ENCODE data around the gene RNU6-1.

DNA sequence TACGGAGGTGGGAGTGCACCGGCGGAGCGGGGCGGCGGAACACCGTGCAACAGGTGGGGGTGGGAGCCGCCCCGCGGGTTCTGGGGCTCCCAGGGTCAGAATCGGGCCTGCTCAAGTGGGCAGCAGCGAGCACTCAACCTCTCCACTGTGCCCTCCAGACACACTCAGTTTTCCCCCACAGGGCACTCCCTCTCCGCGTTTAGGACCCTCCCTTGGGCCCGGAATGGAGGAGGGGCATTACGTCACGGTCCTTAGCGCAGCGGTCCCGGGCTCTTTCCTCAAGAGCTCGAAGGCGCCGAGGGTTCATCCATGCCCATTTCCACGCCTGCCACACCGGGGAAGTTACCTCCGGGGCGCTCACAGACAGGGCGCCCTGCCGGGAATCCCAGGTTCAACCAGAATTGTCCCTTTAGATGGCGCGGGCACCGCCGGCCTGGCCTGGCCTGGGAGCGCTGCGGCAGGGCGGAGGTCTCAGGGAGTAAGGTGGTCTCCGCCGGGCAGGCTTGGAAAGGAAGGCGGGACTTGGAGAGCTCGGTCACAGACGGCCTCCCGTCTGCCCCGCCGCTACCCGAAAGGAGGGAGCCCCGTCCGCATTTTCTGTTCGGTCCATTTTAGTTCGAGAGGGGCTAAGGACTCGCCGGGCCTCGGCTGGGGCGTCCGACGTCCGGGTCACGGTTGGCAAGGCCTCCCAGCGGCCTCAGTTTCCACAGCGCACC is 5.1 kb downstream of the RNU6-1 start:
- TF ChIP-seq, protein P1, sequence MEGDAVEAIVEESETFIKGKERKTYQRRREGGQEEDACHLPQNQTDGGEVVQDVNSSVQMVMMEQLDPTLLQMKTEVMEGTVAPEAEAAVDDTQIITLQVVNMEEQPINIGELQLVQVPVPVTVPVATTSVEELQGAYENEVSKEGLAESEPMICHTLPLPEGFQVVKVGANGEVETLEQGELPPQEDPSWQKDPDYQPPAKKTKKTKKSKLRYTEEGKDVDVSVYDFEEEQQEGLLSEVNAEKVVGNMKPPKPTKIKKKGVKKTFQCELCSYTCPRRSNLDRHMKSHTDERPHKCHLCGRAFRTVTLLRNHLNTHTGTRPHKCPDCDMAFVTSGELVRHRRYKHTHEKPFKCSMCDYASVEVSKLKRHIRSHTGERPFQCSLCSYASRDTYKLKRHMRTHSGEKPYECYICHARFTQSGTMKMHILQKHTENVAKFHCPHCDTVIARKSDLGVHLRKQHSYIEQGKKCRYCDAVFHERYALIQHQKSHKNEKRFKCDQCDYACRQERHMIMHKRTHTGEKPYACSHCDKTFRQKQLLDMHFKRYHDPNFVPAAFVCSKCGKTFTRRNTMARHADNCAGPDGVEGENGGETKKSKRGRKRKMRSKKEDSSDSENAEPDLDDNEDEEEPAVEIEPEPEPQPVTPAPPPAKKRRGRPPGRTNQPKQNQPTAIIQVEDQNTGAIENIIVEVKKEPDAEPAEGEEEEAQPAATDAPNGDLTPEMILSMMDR (IDR thresholded peaks at IDR 0.05) = no peak
- TF ChIP-seq POLR2A (IDR thresholded peaks at IDR 0.05) = no peak
